HEK293 (cell line): ENCODE measurements around the gene HPSE2.

Experiments used
- CTCF ChIA-PET: fragments of 350-600 bp; formaldehyde crosslinking; extraction: SDS; loops from one replicate; lab custom pipeline; 2021; ENCODE audit warnings: antibody characterized with exemption; lab: Yijun Ruan, JAX
- POLR2A ChIA-PET: fragments of 300-600 bp; formaldehyde crosslinking; extraction: SDS; loops from one replicate; lab custom pipeline; 2020; ENCODE audit warnings: antibody characterized with exemption, inconsistent platforms; lab: Yijun Ruan, JAX
- H3K27ac ChIP-seq: fragments of 200-500 bp; sonication (Bioruptor generic); 2 replicates; pipeline ENCODE4 v1.5.1; 2014; ENCODE audit warnings: low read depth, low read length, control low read depth, inconsistent platforms; ENCODE audit errors: extremely low read depth
- H3K36me3 ChIP-seq, 2 experiments: fragments of 200-500 bp in 1 of 2; sonication (Bioruptor generic) in 1 of 2; 1 replicate in 1 of 2; 2 replicates in 1 of 2; pipeline ENCODE4 v1.5.1; 2014 to 2017; ENCODE audit warnings: inconsistent platforms in 2 of 2, low read length in 2 of 2; ENCODE audit not compliant: control insufficient read depth in 2 of 2, insufficient read depth in 1 of 2
- H3K4me1 ChIP-seq: fragments of 200-500 bp; sonication (Bioruptor generic); 2 replicates; pipeline ENCODE4 v1.5.1; 2014; ENCODE audit warnings: mild to moderate bottlenecking, low read length, inconsistent platforms; ENCODE audit not compliant: control insufficient read depth, insufficient read depth
- H3K4me3 ChIP-seq: 2 replicates; pipeline ENCODE4 v1.5.1; 2011; ENCODE audit warnings: low read depth, mild to moderate bottlenecking, control low read depth, low read length, moderate library complexity
- H3K9me3 ChIP-seq: fragments of 200-500 bp; sonication (Bioruptor generic); 2 replicates; pipeline ENCODE4 v1.5.1; 2014; ENCODE audit warnings: low read depth, low read length, inconsistent platforms; ENCODE audit not compliant: control insufficient read depth, insufficient read depth
- ELK4 ChIP-seq: IDR thresholded peaks from 2 replicates; pipeline ENCODE4 v1.6.1; 2011; ENCODE audit warnings: mild to moderate bottlenecking, low read depth, low read length, borderline replicate concordance
- HOXA7 ChIP-seq: sonication (generic); formaldehyde crosslinking; IDR thresholded peaks from 2 replicates; pipeline ENCODE4 v1.8.1; 2022; ENCODE audit warnings: missing genetic modification reagents, borderline replicate concordance
- MEIS1 ChIP-seq: sonication (generic); formaldehyde crosslinking; IDR thresholded peaks from 2 replicates; pipeline ENCODE4 v1.8.1; 2022; ENCODE audit warnings: missing genetic modification reagents, mild to moderate bottlenecking, borderline replicate concordance
- SETDB1 ChIP-seq: IDR thresholded peaks from one replicate; pipeline ENCODE4 v1.6.1; 2017; ENCODE audit warnings: mild to moderate bottlenecking, low read length, moderate library complexity, mixed read lengths; ENCODE audit not compliant: insufficient read length
- SP2 ChIP-seq: fragments of 450-650 bp; formaldehyde crosslinking; IDR thresholded peaks from 2 replicates; pipeline ENCODE4 v1.5.1; 2016; ENCODE audit warnings: missing biosample characterization, missing genetic modification characterization
- TSHZ1 ChIP-seq: fragments of 450-650 bp; formaldehyde crosslinking; IDR thresholded peaks from 2 replicates; pipeline ENCODE4 v1.5.1; 2016; ENCODE audit warnings: missing biosample characterization, missing genetic modification characterization, borderline replicate concordance
- WT1 ChIP-seq: fragments of 450-650 bp; formaldehyde crosslinking; IDR thresholded peaks from 2 replicates; pipeline ENCODE4 v1.5.1; 2016; ENCODE audit warnings: missing biosample characterization, missing genetic modification characterization
- ZBTB8A ChIP-seq: fragments of 450-650 bp; formaldehyde crosslinking; IDR thresholded peaks from 2 replicates; pipeline ENCODE4 v1.5.1; 2016; ENCODE audit warnings: missing biosample characterization, missing genetic modification characterization
- ZFP69B ChIP-seq: fragments of 450-650 bp; formaldehyde crosslinking; IDR thresholded peaks from 2 replicates; pipeline ENCODE4 v1.5.1; 2016; ENCODE audit warnings: missing biosample characterization, missing genetic modification characterization
- ZNF140 ChIP-seq: fragments of 450-650 bp; formaldehyde crosslinking; IDR thresholded peaks from 2 replicates; pipeline ENCODE4 v1.5.1; 2016; ENCODE audit warnings: missing biosample characterization, missing genetic modification characterization
- ZNF239 ChIP-seq: fragments of 450-650 bp; formaldehyde crosslinking; IDR thresholded peaks from 2 replicates; pipeline ENCODE4 v1.5.1; 2016; ENCODE audit warnings: missing biosample characterization, missing genetic modification characterization
- ZNF248 ChIP-seq: fragments of 450-650 bp; formaldehyde crosslinking; IDR thresholded peaks from 2 replicates; pipeline ENCODE4 v1.5.1; 2017; ENCODE audit warnings: missing biosample characterization, missing genetic modification characterization
- ZNF266 ChIP-seq: fragments of 450-650 bp; formaldehyde crosslinking; IDR thresholded peaks from 2 replicates; pipeline ENCODE4 v1.5.1; 2016; ENCODE audit warnings: missing biosample characterization, missing genetic modification characterization, low read depth
- ZNF311 ChIP-seq: fragments of 450-650 bp; formaldehyde crosslinking; IDR thresholded peaks from 2 replicates; pipeline ENCODE4 v1.5.1; 2017; ENCODE audit warnings: missing biosample characterization, missing genetic modification characterization, borderline replicate concordance
- ZNF335 ChIP-seq: fragments of 450-650 bp; formaldehyde crosslinking; conservative IDR thresholded peaks from 2 replicates; pipeline ENCODE4 v1.5.1; 2016; ENCODE audit warnings: missing biosample characterization, missing genetic modification characterization
- ZNF404 ChIP-seq: fragments of 450-650 bp; formaldehyde crosslinking; IDR thresholded peaks from 2 replicates; pipeline ENCODE4 v1.5.1; 2017; ENCODE audit warnings: missing biosample characterization, missing genetic modification characterization
- ZNF473 ChIP-seq: fragments of 450-650 bp; formaldehyde crosslinking; IDR thresholded peaks from 2 replicates; pipeline ENCODE4 v1.5.1; 2017; ENCODE audit warnings: missing biosample characterization, missing genetic modification characterization
- ZNF510 ChIP-seq: fragments of 450-650 bp; formaldehyde crosslinking; IDR thresholded peaks from 2 replicates; pipeline ENCODE4 v1.5.1; 2018; ENCODE audit warnings: mild to moderate bottlenecking, missing genetic modification characterization, missing biosample characterization; ENCODE audit not compliant: insufficient replicate concordance
- ZNF521 ChIP-seq: fragments of 450-650 bp; formaldehyde crosslinking; IDR thresholded peaks from 2 replicates; pipeline ENCODE4 v1.5.1; 2017; ENCODE audit warnings: missing biosample characterization, mild to moderate bottlenecking, missing genetic modification characterization
- ZNF530 ChIP-seq: fragments of 450-650 bp; formaldehyde crosslinking; IDR thresholded peaks from 2 replicates; pipeline ENCODE4 v1.5.1; 2016; ENCODE audit warnings: low read depth, missing biosample characterization, missing genetic modification characterization
- ZNF571 ChIP-seq: fragments of 450-650 bp; formaldehyde crosslinking; IDR thresholded peaks from 2 replicates; pipeline ENCODE4 v1.5.0; 2017; ENCODE audit warnings: missing biosample characterization, missing genetic modification characterization
- ZNF610 ChIP-seq: fragments of 450-650 bp; formaldehyde crosslinking; IDR thresholded peaks from 2 replicates; pipeline ENCODE4 v1.5.1; 2016; ENCODE audit warnings: missing biosample characterization, missing genetic modification characterization, borderline replicate concordance
- ZNF621 ChIP-seq: fragments of 450-650 bp; formaldehyde crosslinking; IDR thresholded peaks from 2 replicates; pipeline ENCODE4 v1.5.1; 2017; ENCODE audit warnings: missing biosample characterization, missing genetic modification characterization
- ZNF664 ChIP-seq: fragments of 450-650 bp; formaldehyde crosslinking; IDR thresholded peaks from 2 replicates; pipeline ENCODE4 v1.5.1; 2016; ENCODE audit warnings: missing biosample characterization, missing genetic modification characterization
- ZNF677 ChIP-seq: fragments of 450-650 bp; IDR thresholded peaks from 2 replicates; pipeline ENCODE4 v1.5.0; 2018; ENCODE audit warnings: missing biosample characterization, mild to moderate bottlenecking, missing genetic modification characterization, moderate library complexity
- ZNF785 ChIP-seq: fragments of 450-650 bp; formaldehyde crosslinking; IDR thresholded peaks from 2 replicates; pipeline ENCODE4 v1.5.1; 2016; ENCODE audit warnings: missing biosample characterization, missing genetic modification characterization
- TF ChIP-seq, protein P1 (sequence below): fragments of 450-650 bp; formaldehyde crosslinking; IDR thresholded peaks from 2 replicates; pipeline ENCODE4 v1.5.1; 2016; ENCODE audit warnings: missing biosample characterization, missing genetic modification characterization
- TF ChIP-seq, protein P2 (sequence below): fragments of 450-650 bp; formaldehyde crosslinking; IDR thresholded peaks from 2 replicates; pipeline ENCODE4 v1.5.1; 2016; ENCODE audit warnings: missing biosample characterization, missing genetic modification characterization
- TF ChIP-seq, protein P3 (sequence below): fragments of 450-650 bp; formaldehyde crosslinking; IDR thresholded peaks from 2 replicates; pipeline ENCODE4 v1.5.1; 2016; ENCODE audit warnings: missing biosample characterization, missing genetic modification characterization

The HPSE2 gene

GRCh38 chr10:98492763-98493162 lies 742.9 kb downstream of the HPSE2 start:
- Histone ChIP-seq H3K9me3 (no peaks in the 10 kb centered on the region), H3K4me1 (no peaks in the 10 kb centered on the region), H3K27ac (no peak overlapping the region), H3K36me3 (no peaks in the 10 kb centered on the region), H3K4me3 (no peak overlapping the region)
- no peak for TF ChIP-seq ZNF530
- no peak for TF ChIP-seq SP2
- TF ChIP-seq SETDB1, result no peak
- TF ChIP-seq TSHZ1, result no peak
- TF ChIP-seq, protein P1, sequence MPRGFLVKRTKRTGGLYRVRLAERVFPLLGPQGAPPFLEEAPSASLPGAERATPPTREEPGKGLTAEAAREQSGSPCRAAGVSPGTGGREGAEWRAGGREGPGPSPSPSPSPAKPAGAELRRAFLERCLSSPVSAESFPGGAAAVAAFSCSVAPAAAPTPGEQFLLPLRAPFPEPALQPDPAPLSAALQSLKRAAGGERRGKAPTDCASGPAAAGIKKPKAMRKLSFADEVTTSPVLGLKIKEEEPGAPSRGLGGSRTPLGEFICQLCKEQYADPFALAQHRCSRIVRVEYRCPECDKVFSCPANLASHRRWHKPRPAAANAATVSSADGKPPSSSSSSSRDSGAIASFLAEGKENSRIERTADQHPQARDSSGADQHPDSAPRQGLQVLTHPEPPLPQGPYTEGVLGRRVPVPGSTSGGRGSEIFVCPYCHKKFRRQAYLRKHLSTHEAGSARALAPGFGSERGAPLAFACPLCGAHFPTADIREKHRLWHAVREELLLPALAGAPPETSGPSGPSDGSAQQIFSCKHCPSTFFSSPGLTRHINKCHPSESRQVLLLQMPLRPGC (tag by site-specific recombination), result no peak
- no peak for TF ChIP-seq ZNF785
- no peak for TF ChIP-seq ZNF473 (tag by site-specific recombination)
- no peak for TF ChIP-seq ZNF621 (tag by site-specific recombination)
- TF ChIP-seq ZNF610 (tag by site-specific recombination), result no peak
- TF ChIP-seq ZNF335 (tag by site-specific recombination), result no peak
- TF ChIP-seq, protein P2, sequence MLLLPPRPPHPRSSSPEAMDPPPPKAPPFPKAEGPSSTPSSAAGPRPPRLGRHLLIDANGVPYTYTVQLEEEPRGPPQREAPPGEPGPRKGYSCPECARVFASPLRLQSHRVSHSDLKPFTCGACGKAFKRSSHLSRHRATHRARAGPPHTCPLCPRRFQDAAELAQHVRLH (tag by site-specific recombination), result no peak
- no peak for TF ChIP-seq HOXA7 (CRISPR knock-in tag)
- TF ChIP-seq ZNF510, result no peak
- TF ChIP-seq ZNF664 (tag by site-specific recombination), result no peak
- no peak for TF ChIP-seq ZNF140 (tag by site-specific recombination)
- no peak for TF ChIP-seq ELK4
- TF ChIP-seq ZFP69B (tag by site-specific recombination), result no peak
- TF ChIP-seq MEIS1 (CRISPR knock-in tag), result no peak
- ChIA-PET CTCF (no interaction called here), POLR2A (no interaction called here)

- Histone ChIP-seq H3K4me3 (no peak overlapping the region), H3K27ac (no peak overlapping the region), H3K36me3 (no peaks in the 10 kb centered on the region), H3K9me3 (no peaks in the 10 kb centered on the region), H3K4me1 (no peaks in the 10 kb centered on the region)
- POLR2A ChIA-PET, result no interaction called here
- CTCF ChIA-PET, result no interaction called here
- TF ChIP-seq ZNF677 (no peak), ZNF571 (no peak), WT1 (no peak), ZNF248 (tag by site-specific recombination) (no peak), ZNF266 (tag by site-specific recombination) (no peak), ZNF311 (tag by site-specific recombination) (no peak), ZBTB8A (tag by site-specific recombination) (no peak), ZNF404 (tag by site-specific recombination) (no peak), ZNF521 (no peak), ZNF239 (tag by site-specific recombination) (no peak)
- TF ChIP-seq, protein P3, sequence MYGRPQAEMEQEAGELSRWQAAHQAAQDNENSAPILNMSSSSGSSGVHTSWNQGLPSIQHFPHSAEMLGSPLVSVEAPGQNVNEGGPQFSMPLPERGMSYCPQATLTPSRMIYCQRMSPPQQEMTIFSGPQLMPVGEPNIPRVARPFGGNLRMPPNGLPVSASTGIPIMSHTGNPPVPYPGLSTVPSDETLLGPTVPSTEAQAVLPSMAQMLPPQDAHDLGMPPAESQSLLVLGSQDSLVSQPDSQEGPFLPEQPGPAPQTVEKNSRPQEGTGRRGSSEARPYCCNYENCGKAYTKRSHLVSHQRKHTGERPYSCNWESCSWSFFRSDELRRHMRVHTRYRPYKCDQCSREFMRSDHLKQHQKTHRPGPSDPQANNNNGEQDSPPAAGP (tag by site-specific recombination), result no peak
Observed at GRCh38 chr10:98489561-98490481, 745.8 kb downstream of the HPSE2 start.
